OCI-LY1 (cell line): Measurements from ENCODE around the gene KAT7.

Experiments
- EZH2 ChIP-seq: fragments of 200-600 bp; sonication (generic), shearing (Covaris generic); IDR thresholded peaks from 2 replicates; pipeline ENCODE4 v1.8.0; 2017; ENCODE audit warnings: borderline replicate concordance, mixed run types, mild to moderate bottlenecking, antibody characterized with exemption, low read length, moderate library complexity, mixed read lengths
- TF ChIP-seq, protein P1 (sequence below): fragments of 200-600 bp; sonication (generic), shearing (Covaris generic); IDR thresholded peaks from 2 replicates; pipeline ENCODE4 v1.5.1; 2017; ENCODE audit warnings: mild to moderate bottlenecking, antibody characterized with exemption, low read length, moderate library complexity, mixed read lengths

DNA sequence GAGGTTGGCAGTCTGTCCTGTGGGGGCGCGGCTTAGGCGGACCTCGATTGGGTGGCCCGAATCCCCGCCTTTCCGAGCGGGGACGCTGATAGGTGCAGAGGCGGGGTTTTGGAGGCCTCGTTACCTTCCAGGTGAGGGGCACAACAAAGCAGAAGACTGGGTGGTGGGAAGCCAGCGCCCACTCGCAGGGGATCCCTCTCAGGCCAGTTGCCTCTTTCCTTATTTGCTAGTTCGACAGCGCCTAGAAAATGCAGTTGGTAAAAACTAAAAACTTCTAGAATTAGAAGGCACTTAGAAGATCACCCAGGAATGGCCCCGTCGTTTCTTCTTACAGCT, 730 bp downstream of the KAT7 start:
- TF ChIP-seq, protein P1, sequence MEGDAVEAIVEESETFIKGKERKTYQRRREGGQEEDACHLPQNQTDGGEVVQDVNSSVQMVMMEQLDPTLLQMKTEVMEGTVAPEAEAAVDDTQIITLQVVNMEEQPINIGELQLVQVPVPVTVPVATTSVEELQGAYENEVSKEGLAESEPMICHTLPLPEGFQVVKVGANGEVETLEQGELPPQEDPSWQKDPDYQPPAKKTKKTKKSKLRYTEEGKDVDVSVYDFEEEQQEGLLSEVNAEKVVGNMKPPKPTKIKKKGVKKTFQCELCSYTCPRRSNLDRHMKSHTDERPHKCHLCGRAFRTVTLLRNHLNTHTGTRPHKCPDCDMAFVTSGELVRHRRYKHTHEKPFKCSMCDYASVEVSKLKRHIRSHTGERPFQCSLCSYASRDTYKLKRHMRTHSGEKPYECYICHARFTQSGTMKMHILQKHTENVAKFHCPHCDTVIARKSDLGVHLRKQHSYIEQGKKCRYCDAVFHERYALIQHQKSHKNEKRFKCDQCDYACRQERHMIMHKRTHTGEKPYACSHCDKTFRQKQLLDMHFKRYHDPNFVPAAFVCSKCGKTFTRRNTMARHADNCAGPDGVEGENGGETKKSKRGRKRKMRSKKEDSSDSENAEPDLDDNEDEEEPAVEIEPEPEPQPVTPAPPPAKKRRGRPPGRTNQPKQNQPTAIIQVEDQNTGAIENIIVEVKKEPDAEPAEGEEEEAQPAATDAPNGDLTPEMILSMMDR: no peak
- TF ChIP-seq EZH2: no peak
